ENCODE measurements around the gene MORC1.

DNA sequence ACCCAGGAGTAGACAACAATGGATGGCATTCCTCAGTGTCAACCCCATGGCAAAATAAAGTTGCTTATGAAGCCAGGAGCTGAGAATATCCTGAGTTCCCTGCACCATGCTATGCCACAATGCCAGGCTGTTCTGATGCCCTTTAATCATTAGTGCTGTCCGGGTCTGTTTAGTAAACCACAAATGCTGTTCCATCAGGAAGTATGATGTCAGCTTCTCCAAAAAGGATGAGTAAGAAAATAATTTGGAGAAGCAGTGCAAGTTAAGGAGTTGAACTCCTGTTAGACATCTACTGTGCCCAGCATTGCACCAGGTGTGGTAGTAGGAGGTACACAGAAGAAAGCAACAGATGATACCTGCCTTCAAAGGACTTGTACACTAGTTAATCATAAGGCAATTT is 96.4 kb downstream of the MORC1 start:
- TF ChIP-seq, protein P1, sequence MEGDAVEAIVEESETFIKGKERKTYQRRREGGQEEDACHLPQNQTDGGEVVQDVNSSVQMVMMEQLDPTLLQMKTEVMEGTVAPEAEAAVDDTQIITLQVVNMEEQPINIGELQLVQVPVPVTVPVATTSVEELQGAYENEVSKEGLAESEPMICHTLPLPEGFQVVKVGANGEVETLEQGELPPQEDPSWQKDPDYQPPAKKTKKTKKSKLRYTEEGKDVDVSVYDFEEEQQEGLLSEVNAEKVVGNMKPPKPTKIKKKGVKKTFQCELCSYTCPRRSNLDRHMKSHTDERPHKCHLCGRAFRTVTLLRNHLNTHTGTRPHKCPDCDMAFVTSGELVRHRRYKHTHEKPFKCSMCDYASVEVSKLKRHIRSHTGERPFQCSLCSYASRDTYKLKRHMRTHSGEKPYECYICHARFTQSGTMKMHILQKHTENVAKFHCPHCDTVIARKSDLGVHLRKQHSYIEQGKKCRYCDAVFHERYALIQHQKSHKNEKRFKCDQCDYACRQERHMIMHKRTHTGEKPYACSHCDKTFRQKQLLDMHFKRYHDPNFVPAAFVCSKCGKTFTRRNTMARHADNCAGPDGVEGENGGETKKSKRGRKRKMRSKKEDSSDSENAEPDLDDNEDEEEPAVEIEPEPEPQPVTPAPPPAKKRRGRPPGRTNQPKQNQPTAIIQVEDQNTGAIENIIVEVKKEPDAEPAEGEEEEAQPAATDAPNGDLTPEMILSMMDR (IDR thresholded peaks at IDR 0.05), result no peak
- TF ChIP-seq POLR2A (IDR thresholded peaks at IDR 0.05), result no peak

All from adrenal gland (tissue), 5 donors.